ENCODE data around the gene E2F3.

E2F3 gene

DNA sequence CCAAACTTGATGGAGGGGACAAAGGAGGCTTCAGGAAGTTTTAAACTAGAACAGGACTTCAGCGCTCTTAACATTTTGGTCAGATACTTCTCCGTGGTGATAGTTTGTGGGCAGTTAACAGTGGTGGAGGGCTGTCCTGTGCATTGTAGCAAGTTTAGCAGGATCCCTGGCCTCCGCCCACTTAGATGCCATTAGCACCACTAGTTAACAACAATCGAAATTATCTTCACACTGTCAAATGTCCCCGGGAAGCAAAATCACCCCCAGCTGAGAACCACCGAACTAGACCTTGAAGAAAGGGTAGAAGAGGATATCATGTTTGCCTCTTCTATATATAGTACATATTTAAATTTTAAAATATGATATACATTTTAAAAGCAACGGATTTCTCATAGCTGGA, 13.6 kb downstream of the E2F3 start:
- Histone ChIP-seq H3K36me3 (ENCODE audit: insufficient read depth) (no peaks in the 10 kb centered on the region; the same call in 1 of the 2 replicates), H2AFZ (ENCODE audit: low read depth) (no peak overlapping the region), H3K4me2 (peak overlapping the region; percentile 52), H3K27ac (peak overlapping the region; percentile 56; the same call in 1 of the 2 replicates), H3K9ac (no peak overlapping the region), H3K4me3 (IDR thresholded peaks at IDR 0.05; ENCODE audit: insufficient read depth, low read depth, low read length) (no peak overlapping the region), H3K4me1 (ENCODE audit: low read depth, poor library complexity, severe bottlenecking) (peaks cover 80% of the 10 kb centered on the region), H4K20me1 (ENCODE audit: insufficient read depth) (peaks cover 57% of the 10 kb centered on the region), H3K27me3 (ENCODE audit: insufficient read depth, low read depth) (no peaks in the 10 kb centered on the region), H3K79me2 (ENCODE audit: insufficient read depth, low read depth) (peaks cover 95% of the 10 kb centered on the region)
- TF ChIP-seq, protein P1, sequence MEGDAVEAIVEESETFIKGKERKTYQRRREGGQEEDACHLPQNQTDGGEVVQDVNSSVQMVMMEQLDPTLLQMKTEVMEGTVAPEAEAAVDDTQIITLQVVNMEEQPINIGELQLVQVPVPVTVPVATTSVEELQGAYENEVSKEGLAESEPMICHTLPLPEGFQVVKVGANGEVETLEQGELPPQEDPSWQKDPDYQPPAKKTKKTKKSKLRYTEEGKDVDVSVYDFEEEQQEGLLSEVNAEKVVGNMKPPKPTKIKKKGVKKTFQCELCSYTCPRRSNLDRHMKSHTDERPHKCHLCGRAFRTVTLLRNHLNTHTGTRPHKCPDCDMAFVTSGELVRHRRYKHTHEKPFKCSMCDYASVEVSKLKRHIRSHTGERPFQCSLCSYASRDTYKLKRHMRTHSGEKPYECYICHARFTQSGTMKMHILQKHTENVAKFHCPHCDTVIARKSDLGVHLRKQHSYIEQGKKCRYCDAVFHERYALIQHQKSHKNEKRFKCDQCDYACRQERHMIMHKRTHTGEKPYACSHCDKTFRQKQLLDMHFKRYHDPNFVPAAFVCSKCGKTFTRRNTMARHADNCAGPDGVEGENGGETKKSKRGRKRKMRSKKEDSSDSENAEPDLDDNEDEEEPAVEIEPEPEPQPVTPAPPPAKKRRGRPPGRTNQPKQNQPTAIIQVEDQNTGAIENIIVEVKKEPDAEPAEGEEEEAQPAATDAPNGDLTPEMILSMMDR (conservative IDR thresholded peaks at IDR 0.05; ENCODE audit: low read depth, low read length): no peak

DNA sequence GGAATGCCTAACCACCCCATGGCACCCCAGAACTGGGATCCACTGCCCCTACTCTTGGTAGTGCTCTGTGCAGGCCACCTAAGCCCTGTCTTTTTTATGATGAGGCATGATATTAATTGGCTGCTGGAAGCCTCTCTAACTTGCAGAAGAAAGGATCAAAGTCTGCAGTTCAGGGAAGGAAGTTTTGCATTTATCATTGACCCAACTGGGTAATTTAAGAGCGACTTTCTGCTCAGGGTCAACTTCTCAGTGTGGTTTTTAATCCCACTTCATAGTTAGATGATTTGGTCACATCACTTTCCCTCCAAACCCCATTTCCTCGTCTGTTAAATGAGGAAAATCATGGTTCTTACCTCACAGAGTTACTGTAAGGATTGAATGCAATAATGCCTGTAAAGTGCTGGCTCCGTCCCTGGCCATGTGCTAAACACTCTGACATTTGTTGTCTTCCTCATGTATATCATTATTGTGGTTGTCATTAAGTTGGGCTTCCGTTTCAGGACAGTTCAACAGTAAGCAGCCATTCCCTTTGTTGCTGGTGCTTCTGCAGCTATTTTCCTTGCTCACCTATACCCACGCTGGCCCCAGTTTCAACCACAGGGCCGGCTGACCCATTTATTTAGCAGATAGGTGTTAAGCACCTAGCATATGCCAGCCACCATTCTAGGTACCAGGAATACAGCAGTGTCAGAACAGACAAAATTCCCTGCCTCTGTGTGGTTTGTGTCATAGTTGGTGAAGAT, 14.2 kb downstream of the E2F3 start:
- H3K4me3 ChIP-seq (IDR thresholded peaks at IDR 0.05; ENCODE audit: insufficient read depth, low read depth, low read length): no peak overlapping the region
- H3K27ac ChIP-seq: peak overlapping the region; percentile 56; the same call in 1 of the 2 replicates
- TF ChIP-seq, protein P1 (conservative IDR thresholded peaks at IDR 0.05; ENCODE audit: low read depth, low read length): no peak
- H3K4me2 ChIP-seq: peak overlapping the region; percentile 52
- no peaks in the 10 kb centered on the region; the same call in 1 of the 2 replicates for H3K36me3 ChIP-seq (ENCODE audit: insufficient read depth)
- peaks cover 56% of the 10 kb centered on the region for H4K20me1 ChIP-seq (ENCODE audit: insufficient read depth)
- H3K9ac ChIP-seq: no peak overlapping the region
- H2AFZ ChIP-seq (ENCODE audit: low read depth): no peak overlapping the region
- peaks cover 95% of the 10 kb centered on the region for H3K79me2 ChIP-seq (ENCODE audit: insufficient read depth, low read depth)
- no peaks in the 10 kb centered on the region for H3K27me3 ChIP-seq (ENCODE audit: insufficient read depth, low read depth)
- peaks cover 74% of the 10 kb centered on the region for H3K4me1 ChIP-seq (ENCODE audit: low read depth, poor library complexity, severe bottlenecking)

- Histone ChIP-seq H3K79me2 (ENCODE audit: insufficient read depth, low read depth) (peaks cover 95% of the 10 kb centered on the region), H3K9ac (no peak overlapping the region), H2AFZ (ENCODE audit: low read depth) (no peak overlapping the region), H3K4me3 (IDR thresholded peaks at IDR 0.05; ENCODE audit: insufficient read depth, low read depth, low read length) (no peak overlapping the region), H3K4me1 (ENCODE audit: low read depth, poor library complexity, severe bottlenecking) (peaks cover 66% of the 10 kb centered on the region), H3K27me3 (ENCODE audit: insufficient read depth, low read depth) (no peaks in the 10 kb centered on the region), H4K20me1 (ENCODE audit: insufficient read depth) (peaks cover 55% of the 10 kb centered on the region), H3K4me2 (peak overlapping the region; percentile 52), H3K36me3 (ENCODE audit: insufficient read depth) (no peaks in the 10 kb centered on the region; the same call in 1 of the 2 replicates), H3K27ac (peak overlapping the region; percentile 56; the same call in 1 of the 2 replicates)
- TF ChIP-seq, protein P1 (conservative IDR thresholded peaks at IDR 0.05; ENCODE audit: low read depth, low read length): no peak
These were observed 15.1 kb downstream of the E2F3 start for GRCh38 chr6:20416567-20417345.

GRCh38 chr6:20417819-20418218, 16.1 kb downstream of the E2F3 start:
- Histone ChIP-seq H3K9ac (no peak overlapping the region), H3K4me2 (peak overlapping the region; percentile 9; the same call in 1 of the 2 replicates)

More at GRCh38 chr6:20417819-20418218, 16.1 kb downstream of the E2F3 start:
- Histone ChIP-seq H3K4me3 (IDR thresholded peaks at IDR 0.05; ENCODE audit: insufficient read depth, low read depth, low read length) (no peak overlapping the region), H3K79me2 (ENCODE audit: insufficient read depth, low read depth) (peaks cover 95% of the 10 kb centered on the region), H3K4me1 (ENCODE audit: low read depth, poor library complexity, severe bottlenecking) (peaks cover 56% of the 10 kb centered on the region), H4K20me1 (ENCODE audit: insufficient read depth) (peaks cover 52% of the 10 kb centered on the region), H3K36me3 (ENCODE audit: insufficient read depth) (no peaks in the 10 kb centered on the region; the same call in 1 of the 2 replicates), H3K27me3 (ENCODE audit: insufficient read depth, low read depth) (no peaks in the 10 kb centered on the region), H2AFZ (ENCODE audit: low read depth) (no peak overlapping the region), H3K27ac (no peak overlapping the region)
- TF ChIP-seq, protein P1 (conservative IDR thresholded peaks at IDR 0.05; ENCODE audit: low read depth, low read length): no peak
